Neuron (in vitro differentiated cells): ENCODE data around the gene PCNX2.

Experiments
- H2AFZ ChIP-seq: one replicate; pipeline ENCODE4 v1.6.1; 2013; ENCODE audit warnings: low read depth, mild to moderate bottlenecking, inconsistent platforms, low read length, moderate library complexity
- H3K27me3 ChIP-seq: one replicate; pipeline ENCODE4 v1.6.1; 2013; ENCODE audit warnings: low read length; ENCODE audit not compliant: insufficient read depth
- H3K36me3 ChIP-seq: one replicate; pipeline ENCODE4 v1.6.1; 2013; ENCODE audit warnings: low read length; ENCODE audit not compliant: insufficient read depth
- H3K4me1 ChIP-seq: one replicate; pipeline ENCODE4 v1.6.1; 2013; ENCODE audit warnings: low read length; ENCODE audit not compliant: insufficient read depth
- H3K4me3 ChIP-seq: 2 replicates; pipeline ENCODE4 v1.5.1; 2013; ENCODE audit warnings: mild to moderate bottlenecking, low read length, moderate library complexity
- H3K9me3 ChIP-seq: one replicate; pipeline ENCODE4 v1.6.1; 2013; ENCODE audit warnings: low read length

Gene PCNX2

DNA sequence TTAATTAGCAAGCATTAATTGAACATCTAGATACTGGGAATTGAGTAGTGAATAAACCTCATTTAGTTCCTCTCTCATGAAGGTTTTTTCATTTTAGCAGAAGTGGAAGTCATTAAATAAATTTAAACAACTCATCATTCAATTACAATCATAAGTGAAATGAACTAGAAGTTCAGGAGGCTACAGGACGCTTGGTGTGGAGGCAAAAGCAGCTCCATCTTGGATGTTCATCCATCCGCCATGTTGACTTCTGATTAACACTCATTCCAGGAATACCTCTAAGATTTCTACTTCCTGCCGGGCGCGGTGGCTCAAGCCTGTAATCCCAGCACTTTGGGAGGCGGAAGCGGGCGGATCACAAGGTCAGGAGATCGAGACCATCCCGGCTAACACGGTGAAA, 356.6 kb downstream of the PCNX2 start:
- Histone ChIP-seq H3K9me3 (no peaks in the 10 kb centered on the region), H3K4me3 (no peak overlapping the region), H3K27me3 (no peaks in the 10 kb centered on the region), H3K36me3 (no peaks in the 10 kb centered on the region), H3K4me1 (peaks cover 5% of the 10 kb centered on the region), H2AFZ (no peak overlapping the region)

DNA sequence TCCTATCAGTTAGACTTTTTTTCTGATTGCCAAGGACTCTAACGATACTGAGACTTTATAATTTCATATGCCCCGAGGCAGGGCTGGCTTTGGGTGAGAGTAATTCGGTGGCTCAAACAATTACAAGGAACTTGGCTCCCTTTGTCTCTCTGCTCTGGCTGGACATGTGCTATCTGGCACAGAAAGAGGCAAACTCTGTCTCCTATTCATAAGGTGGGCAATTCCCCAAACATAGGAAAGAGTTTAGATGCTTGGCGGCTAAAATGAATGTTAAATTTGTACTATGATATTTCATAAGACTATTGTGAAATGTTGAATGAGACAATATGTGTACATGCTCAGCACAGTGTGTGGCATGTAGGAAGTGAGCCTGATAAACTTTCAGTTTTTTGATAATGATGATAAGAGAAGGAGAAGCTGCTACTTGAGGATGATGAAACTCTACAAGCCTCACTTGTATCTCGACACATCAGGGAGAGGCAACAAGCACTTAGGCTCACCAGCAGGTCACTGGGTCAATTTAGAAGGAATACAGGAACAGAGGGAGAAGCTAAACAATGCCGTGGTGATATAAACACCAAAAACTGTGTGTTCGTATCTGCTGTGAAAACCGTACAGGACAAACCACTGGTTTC, 357.7 kb downstream of the PCNX2 start:
- Histone ChIP-seq H3K4me1 (peaks cover 4% of the 10 kb centered on the region), H3K4me3 (no peak overlapping the region), H3K9me3 (no peaks in the 10 kb centered on the region), H3K36me3 (no peaks in the 10 kb centered on the region), H2AFZ (no peak overlapping the region), H3K27me3 (no peaks in the 10 kb centered on the region)

GRCh38 chr1:232936941-232937340, 358.6 kb downstream of the PCNX2 start:
- Histone ChIP-seq H3K27me3 (no peaks in the 10 kb centered on the region), H3K4me1 (no peaks in the 10 kb centered on the region), H3K36me3 (no peaks in the 10 kb centered on the region), H3K4me3 (no peak overlapping the region), H3K9me3 (no peaks in the 10 kb centered on the region), H2AFZ (no peak overlapping the region)
